GM12874 (cell line): Measurements from ENCODE around the gene TNRC6C.

ENCODE experiments used
- CTCF ChIP-seq: IDR thresholded peaks from 2 replicates; pipeline ENCODE4 v1.5.1; 2011; ENCODE audit warnings: low read depth, mild to moderate bottlenecking, control low read depth, low read length, moderate library complexity; ENCODE audit not compliant: insufficient read depth

Gene TNRC6C

GRCh38 chr17:77916703-77917481 lies 41.6 kb upstream of the TNRC6C start:
- no peak for TF ChIP-seq CTCF

DNA sequence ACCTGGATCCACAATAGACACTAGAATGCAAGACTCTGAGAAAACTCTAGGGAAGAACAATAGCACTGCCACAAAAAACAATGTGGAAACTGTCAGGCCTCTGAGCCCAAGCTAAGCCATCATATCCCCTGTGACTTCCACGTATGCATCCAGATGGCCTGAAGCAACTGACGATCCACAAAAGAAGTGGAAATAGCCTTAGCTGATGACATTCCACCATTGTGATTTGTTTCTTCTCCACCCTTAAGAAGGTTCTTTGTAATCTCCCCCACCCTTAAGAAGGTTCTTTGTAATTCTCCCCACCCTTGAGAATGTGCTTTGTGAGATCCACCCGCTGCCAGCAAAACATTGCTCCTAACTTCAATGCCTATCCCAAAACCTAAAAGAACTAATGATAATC lies 39.2 kb upstream of the TNRC6C start:
- TF ChIP-seq CTCF = no peak

GRCh38 chr17:77923135-77923534 lies 35.4 kb upstream of the TNRC6C start:
- no peak for TF ChIP-seq CTCF

GRCh38 chr17:77923776-77924513 lies 34.6 kb upstream of the TNRC6C start:
- TF ChIP-seq CTCF = no peak

GRCh38 chr17:77924757-77925336 lies 33.7 kb upstream of the TNRC6C start:
- TF ChIP-seq CTCF = no peak

DNA sequence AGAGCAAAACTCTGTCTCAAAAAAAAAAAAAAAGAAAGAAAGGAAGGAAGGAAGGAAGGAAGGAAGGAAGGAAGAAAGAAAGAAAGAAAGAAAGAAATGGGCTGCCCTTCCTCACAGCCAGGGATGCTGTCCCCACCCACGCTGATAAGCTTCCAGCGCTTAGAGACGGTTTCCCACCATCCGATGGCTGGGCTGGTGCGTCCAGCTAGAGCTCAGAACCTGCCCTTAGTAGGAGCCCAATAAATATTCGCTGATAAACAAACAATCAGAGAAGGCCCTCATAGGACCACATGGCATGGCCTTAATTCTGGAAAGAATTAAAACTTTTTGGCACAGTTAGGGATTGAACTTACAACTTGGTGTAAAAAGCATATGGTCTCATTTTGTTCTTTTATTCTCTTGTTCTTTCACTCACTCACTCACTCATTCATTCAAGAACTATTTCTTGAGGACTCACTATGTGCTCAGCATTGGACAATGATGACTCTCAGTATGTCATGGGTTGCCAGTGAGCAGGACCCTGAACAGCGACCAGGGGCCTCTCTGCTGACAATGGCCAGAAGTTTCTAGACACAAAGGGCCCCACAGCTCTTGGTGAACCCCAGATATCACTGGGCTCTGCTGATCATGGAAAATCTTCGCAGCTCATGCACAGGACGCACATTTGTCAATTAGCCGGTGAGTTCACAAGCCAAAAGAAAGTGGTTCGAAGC lies 32.5 kb upstream of the TNRC6C start:
- TF ChIP-seq CTCF = no peak

GRCh38 chr17:77926981-77927380 lies 31.5 kb upstream of the TNRC6C start:
- TF ChIP-seq CTCF = no peak
